ENCODE data around the gene SPEN.
"Not testable (repeated sequence)": the region's sequence is repeated elsewhere in the genome, so short reads cannot be mapped to it uniquely, and the experiment has no call there.

The SPEN gene

GRCh38 chr1:15886611-15887167 is 39.2 kb downstream of the SPEN start:
- Histone ChIP-seq H3K27ac (ENCODE audit: low read depth, low read length) (peak overlapping the region; percentile 11; the same call in 1 of the 2 replicates), H3K36me3 (ENCODE audit: control insufficient read depth, low read length) (peaks cover 59% of the 10 kb centered on the region), H3K79me2 (ENCODE audit: control insufficient read depth, low read length) (peaks cover 100% of the 10 kb centered on the region), H3K4me1 (ENCODE audit: control insufficient read depth, low read length) (peaks cover 52% of the 10 kb centered on the region), H3F3A (ENCODE audit: control insufficient read depth, insufficient read depth) (peaks cover 25% of the 10 kb centered on the region), H3K4me3 (ENCODE audit: low read length) (peak overlapping the region; percentile 49; the same call in 1 of the 2 replicates), H4K20me1 (ENCODE audit: control insufficient read depth, insufficient read depth, low read depth, low read length) (peaks cover 31% of the 10 kb centered on the region), H3K9me2 (replicated peaks; ENCODE audit: control insufficient read depth, low read length) (no peaks in the 10 kb centered on the region), H3K9me3 (ENCODE audit: control insufficient read depth, insufficient read depth, low read length) (no peaks in the 10 kb centered on the region), H3K27me3 (ENCODE audit: control insufficient read depth, low read length) (no peaks in the 10 kb centered on the region), H3K4me2 (ENCODE audit: low read length) (peak overlapping the region; percentile 72)
- TF ChIP-seq CTCF (IDR thresholded peaks at IDR 0.05; ENCODE audit: low read depth, low read length, poor library complexity, severe bottlenecking) (no peak), EZH2phosphoT487 (IDR thresholded peaks at IDR 0.05; ENCODE audit: borderline replicate concordance, low read length) (no peak)

- not testable (repeated sequence) for H3K9me2 ChIP-seq (replicated peaks; ENCODE audit: control insufficient read depth, low read length); H3K4me3 ChIP-seq (ENCODE audit: low read length); H3K27me3 ChIP-seq (ENCODE audit: control insufficient read depth, low read length); H3K27ac ChIP-seq (ENCODE audit: low read depth, low read length); H3K4me1 ChIP-seq (ENCODE audit: control insufficient read depth, low read length); H3K9me3 ChIP-seq (ENCODE audit: control insufficient read depth, insufficient read depth, low read length); H3K4me2 ChIP-seq (ENCODE audit: low read length); H3F3A ChIP-seq (ENCODE audit: control insufficient read depth, insufficient read depth)
- Histone ChIP-seq H3K36me3 (ENCODE audit: control insufficient read depth, low read length) (peaks cover 41% of the 10 kb centered on the region), H4K20me1 (ENCODE audit: control insufficient read depth, insufficient read depth, low read depth, low read length) (peaks cover 31% of the 10 kb centered on the region; the same call in 1 of the 2 replicates), H3K79me2 (ENCODE audit: control insufficient read depth, low read length) (peaks cover 100% of the 10 kb centered on the region)
Measured at GRCh38 chr1:15892857-15893599, 45.5 kb downstream of the SPEN start.

- Histone ChIP-seq H3K4me2 (ENCODE audit: low read length) (no peak overlapping the region), H3K4me1 (ENCODE audit: control insufficient read depth, low read length) (no peaks in the 10 kb centered on the region), H4K20me1 (ENCODE audit: control insufficient read depth, insufficient read depth, low read depth, low read length) (peaks cover 41% of the 10 kb centered on the region), H3K27me3 (ENCODE audit: control insufficient read depth, low read length) (no peaks in the 10 kb centered on the region), H3K79me2 (ENCODE audit: control insufficient read depth, low read length) (peaks cover 100% of the 10 kb centered on the region), H3K9me2 (replicated peaks; ENCODE audit: control insufficient read depth, low read length) (no peaks in the 10 kb centered on the region), H3K9me3 (ENCODE audit: control insufficient read depth, insufficient read depth, low read length) (no peaks in the 10 kb centered on the region), H3K27ac (ENCODE audit: low read depth, low read length) (no peak overlapping the region), H3K4me3 (ENCODE audit: low read length) (no peak overlapping the region), H3F3A (ENCODE audit: control insufficient read depth, insufficient read depth) (peaks cover 5% of the 10 kb centered on the region; the same call in 1 of the 2 replicates), H3K36me3 (ENCODE audit: control insufficient read depth, low read length) (peaks cover 37% of the 10 kb centered on the region)
- TF ChIP-seq CTCF (IDR thresholded peaks at IDR 0.05; ENCODE audit: low read depth, low read length, poor library complexity, severe bottlenecking) (no peak), EZH2phosphoT487 (IDR thresholded peaks at IDR 0.05; ENCODE audit: borderline replicate concordance, low read length) (no peak)
Measured at GRCh38 chr1:15895233-15895632, 47.7 kb downstream of the SPEN start.

GRCh38 chr1:15896841-15897610 is 49.5 kb downstream of the SPEN start:
- Histone ChIP-seq H3K36me3 (ENCODE audit: control insufficient read depth, low read length) (peaks cover 29% of the 10 kb centered on the region), H4K20me1 (ENCODE audit: control insufficient read depth, insufficient read depth, low read depth, low read length) (peaks cover 41% of the 10 kb centered on the region), H3K79me2 (ENCODE audit: control insufficient read depth, low read length) (peaks cover 100% of the 10 kb centered on the region)
- not testable (repeated sequence) for H3K9me2 ChIP-seq (replicated peaks; ENCODE audit: control insufficient read depth, low read length); H3F3A ChIP-seq (ENCODE audit: control insufficient read depth, insufficient read depth); H3K9me3 ChIP-seq (ENCODE audit: control insufficient read depth, insufficient read depth, low read length); H3K27ac ChIP-seq (ENCODE audit: low read depth, low read length); H3K4me3 ChIP-seq (ENCODE audit: low read length); H3K4me2 ChIP-seq (ENCODE audit: low read length); H3K4me1 ChIP-seq (ENCODE audit: control insufficient read depth, low read length); H3K27me3 ChIP-seq (ENCODE audit: control insufficient read depth, low read length)

All from DOHH2 (cell line).